ENCODE results near the gene RABGAP1L. TPM values are rescaled to one million over a fixed set of nuclear protein-coding genes. Genes with fewer than 3 reads are reported as not detected.

Gene RABGAP1L
- total RNA-seq, 1 experiment from 2014 or later: 57.4 TPM

GRCh38 chr1:174519844-174520243 lies 360.5 kb downstream of the RABGAP1L start:
- no peak overlapping the region for H3K27ac ChIP-seq
- no peaks in the 10 kb centered on the region for H3K79me2 ChIP-seq (ENCODE audit: low read depth)
- no peaks in the 10 kb centered on the region for H3F3A ChIP-seq (ENCODE audit: insufficient read depth, low read depth)
- H3K4me2 ChIP-seq: no peak overlapping the region
- TF ChIP-seq CTCF (conservative IDR thresholded peaks at IDR 0.05): no peak
- no peak for TF ChIP-seq EZH2 (IDR thresholded peaks at IDR 0.05; ENCODE audit: low read depth)
- no peaks in the 10 kb centered on the region for H3K9me3 ChIP-seq (ENCODE audit: insufficient read depth, low read depth)
- ChIA-PET POLR2A (ENCODE audit: unreplicated experiment) (no interaction called here), CTCF (no interaction called here)
- H3K4me1 ChIP-seq (replicated peaks; ENCODE audit: insufficient read depth): no peaks in the 10 kb centered on the region
- no peak overlapping the region for H2AFZ ChIP-seq
- no peak for DNase-seq
- no peaks in the 10 kb centered on the region for H3K27me3 ChIP-seq (ENCODE audit: insufficient read depth, low read depth)
- BruUV-seq (replicated peaks): no TSS peak
- intact Hi-C loops (cut with micrococcal nuclease; ENCODE audit: unreplicated experiment): no loop called here
- H3K36me3 ChIP-seq (ENCODE audit: low read depth): no peaks in the 10 kb centered on the region
- H3K4me3 ChIP-seq: no peak overlapping the region
- no peaks in the 10 kb centered on the region for H3K9me2 ChIP-seq (ENCODE audit: insufficient read depth)
- H4K20me1 ChIP-seq (ENCODE audit: insufficient read depth): no peaks in the 10 kb centered on the region

- Histone ChIP-seq H3K27ac (no peak overlapping the region), H3K79me2 (ENCODE audit: low read depth) (no peaks in the 10 kb centered on the region), H3F3A (ENCODE audit: insufficient read depth, low read depth) (no peaks in the 10 kb centered on the region), H3K4me3 (no peak overlapping the region), H3K9me3 (ENCODE audit: insufficient read depth, low read depth) (no peaks in the 10 kb centered on the region; the same call in none of the 2 replicates), H3K4me1 (replicated peaks; ENCODE audit: insufficient read depth) (no peaks in the 10 kb centered on the region), H3K27me3 (ENCODE audit: insufficient read depth, low read depth) (no peaks in the 10 kb centered on the region), H3K4me2 (no peak overlapping the region), H4K20me1 (ENCODE audit: insufficient read depth) (no peaks in the 10 kb centered on the region), H3K36me3 (ENCODE audit: low read depth) (no peaks in the 10 kb centered on the region), H3K9me2 (ENCODE audit: insufficient read depth) (no peaks in the 10 kb centered on the region; the same call in 1 of the 2 replicates), H2AFZ (no peak overlapping the region)
- ChIA-PET CTCF (no interaction called here), POLR2A (ENCODE audit: unreplicated experiment) (no interaction called here)
- BruUV-seq (replicated peaks): no TSS peak
- intact Hi-C loops (cut with micrococcal nuclease; ENCODE audit: unreplicated experiment): no loop called here
- DNase-seq: no peak
- TF ChIP-seq CTCF (conservative IDR thresholded peaks at IDR 0.05) (no peak), EZH2 (IDR thresholded peaks at IDR 0.05; ENCODE audit: low read depth) (no peak)
Measured at GRCh38 chr1:174531751-174532150, 372.4 kb downstream of the RABGAP1L start.

GRCh38 chr1:174534789-174535188 lies 375.5 kb downstream of the RABGAP1L start:
- no peak for DNase-seq
- intact Hi-C loops (cut with micrococcal nuclease; ENCODE audit: unreplicated experiment): no loop called here
- no peaks in the 10 kb centered on the region for H3K27me3 ChIP-seq (ENCODE audit: insufficient read depth, low read depth)

More at GRCh38 chr1:174534789-174535188, 375.5 kb downstream of the RABGAP1L start:
- H3K27ac ChIP-seq: no peak overlapping the region
- H3K4me2 ChIP-seq: no peak overlapping the region
- H3K4me1 ChIP-seq (replicated peaks; ENCODE audit: insufficient read depth): no peaks in the 10 kb centered on the region
- TF ChIP-seq EZH2 (IDR thresholded peaks at IDR 0.05; ENCODE audit: low read depth) (no peak), CTCF (conservative IDR thresholded peaks at IDR 0.05) (no peak)
- H3K36me3 ChIP-seq (ENCODE audit: low read depth): no peaks in the 10 kb centered on the region
- POLR2A ChIA-PET (ENCODE audit: unreplicated experiment): no interaction called here
- H3K9me2 ChIP-seq (ENCODE audit: insufficient read depth): no peaks in the 10 kb centered on the region; the same call in 1 of the 2 replicates
- H2AFZ ChIP-seq: no peak overlapping the region
- H3K79me2 ChIP-seq (ENCODE audit: low read depth): no peaks in the 10 kb centered on the region
- no peak overlapping the region for H3K4me3 ChIP-seq
- CTCF ChIA-PET: no interaction called here
- H4K20me1 ChIP-seq (ENCODE audit: insufficient read depth): no peaks in the 10 kb centered on the region
- H3K9me3 ChIP-seq (ENCODE audit: insufficient read depth, low read depth): no peaks in the 10 kb centered on the region; the same call in none of the 2 replicates
- BruUV-seq (replicated peaks): no TSS peak
- H3F3A ChIP-seq (ENCODE audit: insufficient read depth, low read depth): no peaks in the 10 kb centered on the region
